ENCODE results near the gene EIF4G3. TPM values are rescaled to one million over a fixed set of nuclear protein-coding genes. Genes with fewer than 3 reads are reported as not detected.

EIF4G3 gene
- total RNA-seq, 4 donors from 2014 or later = 82.1 to 143 (median 101) TPM

GRCh38 chr1:20992322-20993056, 184.2 kb downstream of the EIF4G3 start:
- TF ChIP-seq CTCF (IDR thresholded peaks at IDR 0.05) (no peak), EP300 (IDR thresholded peaks at IDR 0.05; ENCODE audit: low read depth) (no peak), POLR2A (IDR thresholded peaks at IDR 0.05) (no peak), POLR2AphosphoS5 (IDR thresholded peaks at IDR 0.05) (no peak)
- H3K27me3 ChIP-seq = no peaks in the 10 kb centered on the region
- no peak for DNase-seq
- H3K36me3 ChIP-seq = no peaks in the 10 kb centered on the region
- H3K9me3 ChIP-seq = no peaks in the 10 kb centered on the region
- 49 to 52% methylated on average over 2 of the region's 2 CpGs for WGBS, 2 donors (ENCODE audit: low coverage in 1 of 2)
- no peak overlapping the region for H3K27ac ChIP-seq
- in situ Hi-C loops (cut with MboI; ENCODE audit: low pct_ligation_motif_present in 1 of 4, low pct_unique_long_range_greater_than_20kb in 1 of 4, low sequenced_read_pairs in 3 of 4) = no loop called here
- intact Hi-C loops (cut with DNase I; ENCODE audit: low total_unique reads) = no loop called here
- no peak overlapping the region for H3K4me3 ChIP-seq
- H3K4me1 ChIP-seq = peaks cover 0 to 25% (median 5%) of the 10 kb centered on the region in 4 donors

- in situ Hi-C loops (cut with MboI; ENCODE audit: low pct_ligation_motif_present in 1 of 4, low pct_unique_long_range_greater_than_20kb in 1 of 4, low sequenced_read_pairs in 3 of 4) (loop anchor here in 3 of 4 donors (10.0 kb wide), 2 partner anchors 196 to 206 kb away; no protein-coding TSS in a partner anchor), intact Hi-C loops (cut with DNase I; ENCODE audit: low total_unique reads) (no loop called here)
- H3K27ac ChIP-seq = no peak overlapping the region
- H3K9me3 ChIP-seq = no peaks in the 10 kb centered on the region
- no peak for DNase-seq
- H3K27me3 ChIP-seq = no peaks in the 10 kb centered on the region
- H3K4me3 ChIP-seq = no peak overlapping the region
- no peaks in the 10 kb centered on the region for H3K36me3 ChIP-seq
- peaks cover 0 to 18% (median 5%) of the 10 kb centered on the region in 4 donors for H3K4me1 ChIP-seq
- no peak for TF ChIP-seq CTCF (IDR thresholded peaks at IDR 0.05)
- no peak for TF ChIP-seq EP300 (IDR thresholded peaks at IDR 0.05; ENCODE audit: low read depth)
- no peak for TF ChIP-seq POLR2AphosphoS5 (IDR thresholded peaks at IDR 0.05)
- TF ChIP-seq POLR2A (IDR thresholded peaks at IDR 0.05) = no peak
- 92% methylated on average over 6 of the region's 6 CpGs; no CpG with 5 or more reads in 1 of the 2 donors for WGBS, 2 donors (ENCODE audit: low coverage in 1 of 2)
Measured at GRCh38 chr1:20988943-20989342, 187.8 kb downstream of the EIF4G3 start.

- in situ Hi-C loops (cut with MboI; ENCODE audit: low pct_ligation_motif_present in 1 of 4, low pct_unique_long_range_greater_than_20kb in 1 of 4, low sequenced_read_pairs in 3 of 4) (loop anchor here in 3 of 4 donors (10.0 kb wide), 2 partner anchors 197 to 207 kb away; no protein-coding TSS in a partner anchor), intact Hi-C loops (cut with DNase I; ENCODE audit: low total_unique reads) (no loop called here)
- DNase-seq = no peak
- no peaks in the 10 kb centered on the region for H3K9me3 ChIP-seq
- no peaks in the 10 kb centered on the region for H3K36me3 ChIP-seq
- no peak overlapping the region for H3K27ac ChIP-seq
- H3K27me3 ChIP-seq = no peaks in the 10 kb centered on the region
- no peak for TF ChIP-seq CTCF (IDR thresholded peaks at IDR 0.05)
- no peak for TF ChIP-seq POLR2AphosphoS5 (IDR thresholded peaks at IDR 0.05)
- no peak overlapping the region for H3K4me3 ChIP-seq
- peaks cover 0 to 21% (median 5%) of the 10 kb centered on the region in 4 donors for H3K4me1 ChIP-seq
Measured at GRCh38 chr1:20987831-20988825, 188.6 kb downstream of the EIF4G3 start.

Data from transverse colon (tissue), 4 donors.